PC-9 (cell line): ENCODE measurements around the gene PDE10A.

Experiments
- EZH2 ChIP-seq: fragments of 200-600 bp; sonication (generic); IDR thresholded peaks from 2 replicates; pipeline ENCODE4 v1.8.0; 2017; ENCODE audit warnings: antibody characterized with exemption, low read depth
- TF ChIP-seq, protein P1 (sequence below): fragments of 200-600 bp; sonication (generic); conservative IDR thresholded peaks from 2 replicates; pipeline ENCODE4 v1.6.1; 2017; ENCODE audit warnings: mixed run types, antibody characterized with exemption, mild to moderate bottlenecking, moderate library complexity

DNA sequence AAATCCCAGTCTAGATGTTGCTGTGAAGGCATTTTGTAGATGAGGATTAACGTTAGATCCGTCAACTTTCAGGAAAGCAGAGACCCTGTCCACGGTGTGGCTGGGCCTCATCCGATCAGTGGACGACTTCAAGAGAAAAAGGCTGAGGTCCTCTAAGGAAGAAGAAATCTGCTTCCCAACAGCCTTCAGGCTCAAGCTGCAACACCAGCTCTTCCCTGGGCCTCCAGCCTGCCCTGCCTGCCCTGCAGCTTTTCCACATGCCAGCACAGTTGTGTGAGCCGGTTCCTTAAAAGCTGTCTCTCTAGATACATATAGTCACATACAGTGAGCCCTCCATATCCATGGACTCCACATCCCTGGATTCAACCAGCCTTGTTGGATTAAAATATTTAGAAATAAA, 14.1 kb upstream of the PDE10A start:
- TF ChIP-seq, protein P1, sequence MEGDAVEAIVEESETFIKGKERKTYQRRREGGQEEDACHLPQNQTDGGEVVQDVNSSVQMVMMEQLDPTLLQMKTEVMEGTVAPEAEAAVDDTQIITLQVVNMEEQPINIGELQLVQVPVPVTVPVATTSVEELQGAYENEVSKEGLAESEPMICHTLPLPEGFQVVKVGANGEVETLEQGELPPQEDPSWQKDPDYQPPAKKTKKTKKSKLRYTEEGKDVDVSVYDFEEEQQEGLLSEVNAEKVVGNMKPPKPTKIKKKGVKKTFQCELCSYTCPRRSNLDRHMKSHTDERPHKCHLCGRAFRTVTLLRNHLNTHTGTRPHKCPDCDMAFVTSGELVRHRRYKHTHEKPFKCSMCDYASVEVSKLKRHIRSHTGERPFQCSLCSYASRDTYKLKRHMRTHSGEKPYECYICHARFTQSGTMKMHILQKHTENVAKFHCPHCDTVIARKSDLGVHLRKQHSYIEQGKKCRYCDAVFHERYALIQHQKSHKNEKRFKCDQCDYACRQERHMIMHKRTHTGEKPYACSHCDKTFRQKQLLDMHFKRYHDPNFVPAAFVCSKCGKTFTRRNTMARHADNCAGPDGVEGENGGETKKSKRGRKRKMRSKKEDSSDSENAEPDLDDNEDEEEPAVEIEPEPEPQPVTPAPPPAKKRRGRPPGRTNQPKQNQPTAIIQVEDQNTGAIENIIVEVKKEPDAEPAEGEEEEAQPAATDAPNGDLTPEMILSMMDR, result no peak
- no peak for TF ChIP-seq EZH2
